Activated CD4-positive, alpha-beta T cell treated with anti-CD3 and anti-CD28 coated beads, Interleukin-2, amount 50 U/mL, for 4 hours (primary cell): ENCODE results near the gene SNRNP27.
"Not testable (repeated sequence)": the region's sequence is repeated elsewhere in the genome, so short reads cannot be mapped to it uniquely, and the experiment has no call there.

ENCODE experiments used
- DNase-seq, 2 experiments: peaks; one replicate each; pipeline ENCODE4 v3.0.0-alpha.2; 2020

SNRNP27 gene

GRCh38 chr2:69947325-69947931, 53.7 kb downstream of the SNRNP27 start:
- no peak for DNase-seq

DNA sequence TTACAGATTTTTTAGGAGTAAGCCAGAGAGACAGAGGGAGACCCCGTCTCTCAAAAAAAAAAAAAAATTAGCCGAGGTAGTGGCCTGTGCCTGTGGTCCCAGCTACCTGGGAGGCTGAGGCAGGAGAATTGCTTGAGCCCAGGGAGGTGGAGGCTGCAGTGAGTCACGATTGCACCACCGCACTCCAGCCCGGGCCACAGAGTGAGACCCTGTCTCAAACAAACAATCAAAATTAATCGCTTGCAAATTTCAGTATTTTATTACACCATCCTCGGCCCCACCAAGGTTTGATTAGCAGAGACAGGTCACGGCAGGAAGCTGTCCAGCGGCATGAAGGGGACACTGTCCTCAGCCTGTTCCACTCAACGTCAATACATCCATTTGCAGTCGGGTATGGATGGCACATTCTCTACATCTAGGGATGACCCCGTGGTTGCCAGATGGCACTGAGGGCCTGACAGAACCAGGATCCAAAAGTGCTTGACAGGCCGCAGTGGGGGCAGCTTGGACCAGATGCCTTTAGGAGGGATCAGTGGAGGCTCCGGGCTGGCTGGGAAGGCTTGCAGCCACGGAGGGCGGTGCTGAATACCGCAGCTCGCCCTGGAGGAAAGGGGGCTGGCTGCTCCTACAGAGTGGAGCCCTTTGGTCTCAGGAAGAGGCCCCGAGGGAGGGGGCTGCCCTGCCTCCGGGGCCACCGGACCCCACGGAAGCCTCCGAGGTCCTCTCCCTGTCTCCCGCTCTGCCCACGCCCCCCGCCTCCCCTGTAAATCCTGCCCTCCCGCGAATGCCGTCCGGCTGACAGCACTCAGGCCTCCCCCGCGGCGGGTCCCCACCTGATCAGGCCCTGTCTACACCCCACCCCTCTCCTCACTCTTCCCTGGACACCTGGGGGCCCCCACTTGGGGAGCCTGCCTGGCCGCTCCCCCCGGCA, 54.5 kb downstream of the SNRNP27 start:
- DNase-seq: no peak

DNA sequence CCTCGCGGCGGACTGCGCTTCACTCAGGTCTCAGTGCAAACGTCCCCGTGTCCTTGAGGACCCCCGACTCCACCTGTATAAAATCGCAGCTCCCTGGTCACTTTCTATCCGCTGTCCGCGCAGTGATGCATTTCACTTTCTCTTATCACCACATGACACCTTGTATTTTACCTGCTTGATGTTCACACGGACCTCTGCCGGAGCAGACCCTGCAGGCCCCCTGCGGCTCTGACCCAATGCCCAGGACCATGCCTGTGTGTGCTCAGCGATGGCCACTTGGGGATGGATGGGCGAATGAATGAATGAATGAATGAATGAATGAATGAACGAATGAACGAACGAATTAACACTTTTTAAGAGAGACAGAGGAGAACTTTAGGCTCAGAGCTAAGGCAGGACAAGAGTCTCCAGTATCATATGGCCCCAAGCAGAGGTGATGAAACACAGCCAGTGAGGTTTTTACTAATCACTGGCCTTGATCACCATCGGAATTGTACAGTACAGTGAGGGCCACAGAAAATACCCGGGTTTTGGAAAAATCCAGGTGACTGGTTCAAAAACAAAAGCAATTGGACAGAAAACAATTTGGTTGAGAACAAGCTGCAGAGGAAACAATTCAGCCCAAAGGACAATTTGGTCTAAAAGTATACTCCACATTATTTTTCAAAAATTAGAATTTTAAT, 55.3 kb downstream of the SNRNP27 start:
- no peak for DNase-seq

- no peak for DNase-seq
These were observed 56.5 kb downstream of the SNRNP27 start for GRCh38 chr2:69950241-69950640.

- not testable (repeated sequence) for DNase-seq
These were observed 56.9 kb downstream of the SNRNP27 start for GRCh38 chr2:69950671-69951070.

- no peak for DNase-seq
These were observed 58.8 kb downstream of the SNRNP27 start for GRCh38 chr2:69952336-69953115.

DNA sequence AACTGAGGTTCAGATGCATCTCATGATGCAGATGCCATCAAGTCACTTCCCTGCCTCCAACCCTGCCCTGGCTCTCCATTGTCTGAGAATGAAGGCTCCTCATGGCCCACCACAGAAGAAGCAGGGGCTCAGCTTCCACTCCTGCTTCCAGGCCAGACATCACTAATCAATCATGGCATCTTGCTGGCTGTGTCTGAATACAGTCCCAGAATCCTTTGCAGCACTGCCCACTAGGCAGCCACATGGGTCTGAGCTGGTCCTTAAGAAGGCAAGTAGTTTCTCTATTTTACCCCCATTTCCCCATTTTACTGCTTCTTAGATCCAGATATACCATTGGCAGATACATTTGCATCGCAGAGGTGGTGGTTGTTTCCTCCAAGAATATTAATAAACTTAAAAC, 60.3 kb downstream of the SNRNP27 start:
- DNase-seq: no peak
